ENCODE results near the gene WDCP.

The WDCP gene

DNA sequence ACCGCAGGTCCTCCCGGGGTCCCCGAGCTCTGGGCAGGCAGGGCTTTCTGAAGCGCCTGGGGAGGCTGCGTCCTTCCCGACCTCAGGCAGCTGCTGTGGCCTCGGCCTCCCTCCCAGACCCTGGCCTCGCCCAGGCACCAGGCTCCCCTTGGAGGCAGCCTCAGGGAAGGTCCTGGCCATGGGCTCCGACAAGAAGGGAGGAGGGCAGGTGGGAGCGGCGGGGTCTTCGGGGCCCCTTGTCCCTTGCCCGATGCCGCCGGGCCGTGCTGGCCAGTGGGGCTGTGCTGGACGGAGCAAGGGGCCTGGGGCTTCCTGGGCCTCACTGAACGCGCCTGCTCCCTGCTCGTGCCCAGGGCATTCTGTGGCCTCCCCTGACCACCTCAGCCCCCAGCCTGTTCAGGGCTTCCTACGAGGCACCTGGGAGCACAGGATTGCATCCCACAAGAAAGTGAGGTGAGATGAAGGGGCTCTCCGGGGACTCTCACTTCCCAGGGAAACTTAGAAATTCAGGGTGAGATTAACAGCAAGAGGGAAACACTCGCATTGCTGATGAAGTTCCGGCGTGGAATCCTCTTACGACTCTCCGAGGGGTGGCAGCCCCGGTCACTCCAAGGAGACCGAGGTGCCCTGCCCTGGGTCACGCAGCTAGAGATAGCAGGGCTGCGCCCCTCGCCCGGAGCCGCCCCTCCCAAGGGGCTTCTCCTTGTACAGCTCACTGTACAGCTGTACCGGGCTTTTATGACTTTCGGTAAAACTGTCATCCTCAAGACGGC, 36.5 kb downstream of the WDCP start:
- peaks cover 0 to 18% (median 0%) of the 10 kb centered on the region in 3 experiments for H3K27me3 ChIP-seq (ENCODE audit: control insufficient read depth in 3 of 3, insufficient read depth in 3 of 3, low read depth in 1 of 3, low read length in 3 of 3)
- no peaks in the 10 kb centered on the region for H3K9me3 ChIP-seq (replicated peaks in 1 of 2; ENCODE audit: control insufficient read depth in 2 of 2, insufficient read depth in 1 of 2, low read depth in 1 of 2, low read length in 2 of 2)
- H4K8ac ChIP-seq (ENCODE audit: low read depth, low read length), result no peak overlapping the region
- no peaks in the 10 kb centered on the region for H3K36me3 ChIP-seq (replicated peaks in 1 of 2; ENCODE audit: control insufficient read depth in 2 of 2, insufficient read depth in 2 of 2, low read length in 2 of 2)
- no peak overlapping the region for H2BK5ac ChIP-seq (ENCODE audit: low read length)
- H3K4me1 ChIP-seq (ENCODE audit: control insufficient read depth in 2 of 2, insufficient read depth in 1 of 2, low read depth in 1 of 2, low read length in 2 of 2), result peaks cover under 1 to 7% of the 10 kb centered on the region in 2 donors
- H3K9ac ChIP-seq (ENCODE audit: low read depth, low read length, poor library complexity), result peak overlapping the region; percentile 4
- peak overlapping the region; percentile 76 for H2BK120ac ChIP-seq (ENCODE audit: low read depth, low read length)
- no peaks in the 10 kb centered on the region for H3K79me1 ChIP-seq (ENCODE audit: low read depth, low read length)
- peak overlapping the region; percentile 72 for H3K4me2 ChIP-seq (ENCODE audit: insufficient read depth, low read length, poor library complexity, severe bottlenecking)
- no peak overlapping the region for H3K27ac ChIP-seq (replicated peaks; ENCODE audit: low read length)
- peak overlapping the region; percentile 59 for H2AK5ac ChIP-seq (ENCODE audit: low read depth, low read length)
- WGBS, 2 donors (ENCODE audit: extremely low coverage in 2 of 2, insufficient read length in 2 of 2, insufficient replicate concordance in 1 of 2), result no CpG with 5 or more reads among the region's 37 CpGs
- no peak overlapping the region for H2AFZ ChIP-seq (ENCODE audit: low read length)
- H2BK15ac ChIP-seq (ENCODE audit: low read length), result no peak overlapping the region
- H3K4ac ChIP-seq (ENCODE audit: low read length), result no peak overlapping the region
- peak overlapping the region in 1 of 2 donors; percentile 66 for H3K4me3 ChIP-seq (ENCODE audit: low read length in 2 of 2)
- H4K91ac ChIP-seq (ENCODE audit: low read depth, low read length, poor library complexity), result no peak overlapping the region
- H3K18ac ChIP-seq (ENCODE audit: low read length), result peak overlapping the region; percentile 88
- H3K23ac ChIP-seq (ENCODE audit: low read depth, low read length, poor library complexity), result peak overlapping the region; percentile 97
- DNase-seq (ENCODE audit: low spot score), result no peak
- H3K14ac ChIP-seq (ENCODE audit: low read length), result peak overlapping the region; percentile 76
- peak overlapping the region; percentile 60 for H2BK12ac ChIP-seq (ENCODE audit: low read length)

DNA sequence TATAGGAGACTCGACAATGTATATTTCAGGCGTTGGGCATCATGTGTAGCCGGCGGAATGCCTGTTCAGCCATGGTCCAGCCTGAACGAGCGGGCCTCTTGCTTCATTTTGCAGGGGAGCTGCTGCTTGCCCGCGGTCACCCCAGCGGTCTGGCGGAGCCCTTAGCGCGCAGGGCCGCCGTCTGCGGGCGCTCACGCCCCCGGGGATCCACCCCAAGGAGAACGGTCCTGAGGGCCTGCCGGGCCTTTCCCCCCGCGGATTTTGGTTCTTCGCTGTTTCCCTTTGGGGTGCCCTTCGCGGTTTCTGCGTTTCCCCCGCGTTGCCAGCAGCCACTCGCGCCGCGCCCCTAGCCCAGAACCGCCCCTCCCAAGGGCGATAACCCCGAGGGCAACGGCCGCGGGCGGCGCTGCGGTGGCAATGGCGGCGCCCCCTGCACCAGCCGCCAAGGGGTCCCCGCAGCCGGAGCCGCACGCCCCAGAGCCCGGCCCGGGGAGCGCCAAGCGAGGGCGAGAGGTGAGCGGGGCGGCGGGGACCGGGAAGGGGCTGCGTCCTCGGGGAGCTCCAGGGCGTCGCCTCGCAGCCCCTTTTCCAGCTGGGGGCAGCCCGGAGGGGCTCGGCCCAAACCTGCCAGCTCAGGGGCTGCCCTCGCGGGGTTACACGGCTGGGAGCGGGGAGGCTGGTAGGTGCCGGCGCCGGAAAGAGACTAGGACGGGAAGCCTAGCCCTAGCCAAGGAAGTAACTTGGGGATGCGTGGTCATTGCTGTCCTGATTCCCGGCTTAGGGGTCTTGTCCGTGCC, 37.3 kb downstream of the WDCP start, which contains the start of gene MFSD2B:
TSS of gene MFSD2B (plus strand) at position 406 of the 797 bp plus-strand sequence. CDS start at position 418, 12 bp downstream.
- Histone ChIP-seq H3K14ac (ENCODE audit: low read length) (peak within 1 kb of the TSS; percentile 76), H3K79me1 (ENCODE audit: low read depth, low read length) (no peaks in the 10 kb centered on the region), H3K23ac (ENCODE audit: low read depth, low read length, poor library complexity) (peak within 1 kb of the TSS; percentile 97), H3K4ac (ENCODE audit: low read length) (peak within 1 kb of the TSS; percentile 28), H2BK120ac (ENCODE audit: low read depth, low read length) (peak within 1 kb of the TSS; percentile 76), H3K4me2 (ENCODE audit: insufficient read depth, low read length, poor library complexity, severe bottlenecking) (peak within 1 kb of the TSS; percentile 72), H3K27ac (replicated peaks; ENCODE audit: low read length) (no peak within 1 kb of the TSS), H3K27me3 (ENCODE audit: control insufficient read depth in 3 of 3, insufficient read depth in 3 of 3, low read depth in 1 of 3, low read length in 3 of 3) (peaks cover 0 to 18% (median 0%) of the 10 kb centered on the region in 3 experiments), H2AK5ac (ENCODE audit: low read depth, low read length) (peak within 1 kb of the TSS; percentile 59), H3K9ac (ENCODE audit: low read depth, low read length, poor library complexity) (peak within 1 kb of the TSS; percentile 75), H2AFZ (ENCODE audit: low read length) (no peak within 1 kb of the TSS), H3K9me3 (replicated peaks in 1 of 2; ENCODE audit: control insufficient read depth in 2 of 2, insufficient read depth in 1 of 2, low read depth in 1 of 2, low read length in 2 of 2) (peaks cover 0 to 1% of the 10 kb centered on the region in 2 donors), H3K36me3 (replicated peaks in 1 of 2; ENCODE audit: control insufficient read depth in 2 of 2, insufficient read depth in 2 of 2, low read length in 2 of 2) (no peaks in the 10 kb centered on the region), H4K91ac (ENCODE audit: low read depth, low read length, poor library complexity) (no peak within 1 kb of the TSS), H2BK5ac (ENCODE audit: low read length) (no peak within 1 kb of the TSS), H3K4me1 (ENCODE audit: control insufficient read depth in 2 of 2, insufficient read depth in 1 of 2, low read depth in 1 of 2, low read length in 2 of 2) (peaks cover 0 to 7% of the 10 kb centered on the region in 2 donors), H3K18ac (ENCODE audit: low read length) (peak within 1 kb of the TSS; percentile 88), H3K4me3 (ENCODE audit: low read length in 2 of 2) (peak within 1 kb of the TSS in 1 of 2 donors; percentile 66), H4K8ac (ENCODE audit: low read depth, low read length) (no peak within 1 kb of the TSS), H2BK15ac (ENCODE audit: low read length) (no peak within 1 kb of the TSS), H2BK12ac (ENCODE audit: low read length) (peak within 1 kb of the TSS; percentile 60)
- peak; percentile 9 for DNase-seq (ENCODE audit: low spot score)
- WGBS, 2 donors (ENCODE audit: extremely low coverage in 2 of 2, insufficient read length in 2 of 2, insufficient replicate concordance in 1 of 2), result no CpG with 5 or more reads among the region's 75 CpGs

DNA sequence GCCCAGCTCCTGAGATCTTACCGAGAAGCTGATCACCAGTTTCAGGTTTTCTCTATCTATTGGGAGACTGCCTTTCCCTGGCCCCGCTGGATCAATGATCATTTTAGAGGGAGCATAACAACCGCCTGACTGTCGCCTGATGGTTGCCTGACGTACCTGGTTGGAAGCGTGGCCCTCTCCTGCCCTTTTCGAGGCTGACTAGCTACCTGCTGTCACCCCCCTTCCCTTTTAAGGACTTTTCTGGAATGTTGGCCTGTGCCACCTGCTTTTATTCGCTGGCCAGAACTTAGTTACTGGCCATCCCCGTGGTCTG, 37.9 kb downstream of the WDCP start:
- no peak overlapping the region for H3K4me3 ChIP-seq (ENCODE audit: low read length in 2 of 2)
- DNase-seq (ENCODE audit: low spot score), result no peak

More for the DNA sequence above, 37.9 kb downstream of the WDCP start:
- Histone ChIP-seq H2AFZ (ENCODE audit: low read length) (no peak overlapping the region), H3K36me3 (replicated peaks in 1 of 2; ENCODE audit: control insufficient read depth in 2 of 2, insufficient read depth in 2 of 2, low read length in 2 of 2) (no peaks in the 10 kb centered on the region), H3K23ac (ENCODE audit: low read depth, low read length, poor library complexity) (no peak overlapping the region), H2BK120ac (ENCODE audit: low read depth, low read length) (no peak overlapping the region), H2BK12ac (ENCODE audit: low read length) (no peak overlapping the region), H3K4ac (ENCODE audit: low read length) (no peak overlapping the region), H3K4me1 (ENCODE audit: control insufficient read depth in 2 of 2, insufficient read depth in 1 of 2, low read depth in 1 of 2, low read length in 2 of 2) (peaks cover 0 to 7% of the 10 kb centered on the region in 2 donors), H3K79me1 (ENCODE audit: low read depth, low read length) (no peaks in the 10 kb centered on the region), H3K27me3 (ENCODE audit: control insufficient read depth in 3 of 3, insufficient read depth in 3 of 3, low read depth in 1 of 3, low read length in 3 of 3) (peaks cover 0 to 18% (median 0%) of the 10 kb centered on the region in 3 experiments), H4K91ac (ENCODE audit: low read depth, low read length, poor library complexity) (no peak overlapping the region), H3K4me2 (ENCODE audit: insufficient read depth, low read length, poor library complexity, severe bottlenecking) (no peak overlapping the region), H3K9ac (ENCODE audit: low read depth, low read length, poor library complexity) (peak overlapping the region; percentile 51), H3K14ac (ENCODE audit: low read length) (no peak overlapping the region), H4K8ac (ENCODE audit: low read depth, low read length) (no peak overlapping the region), H3K18ac (ENCODE audit: low read length) (peak overlapping the region; percentile 88), H2AK5ac (ENCODE audit: low read depth, low read length) (peak overlapping the region; percentile 42), H2BK5ac (ENCODE audit: low read length) (no peak overlapping the region), H3K9me3 (replicated peaks in 1 of 2; ENCODE audit: control insufficient read depth in 2 of 2, insufficient read depth in 1 of 2, low read depth in 1 of 2, low read length in 2 of 2) (peaks cover 0 to 1% of the 10 kb centered on the region in 2 donors), H3K27ac (replicated peaks; ENCODE audit: low read length) (no peak overlapping the region), H2BK15ac (ENCODE audit: low read length) (no peak overlapping the region)
- no CpG with 5 or more reads among the region's 9 CpGs for WGBS, 2 donors (ENCODE audit: extremely low coverage in 2 of 2, insufficient read length in 2 of 2, insufficient replicate concordance in 1 of 2)

Data from neuronal stem cell (in vitro differentiated cells).